HL-60/S4 treated with retinoic acid at 250 ng/mL for 4 days and 3 days (cell line): ENCODE results near the gene CFAP107.
"Not testable (repeated sequence)": the region's sequence is repeated elsewhere in the genome, so short reads cannot be mapped to it uniquely, and the experiment has no call there.

Experiments used
- in situ Hi-C: fragments of 300-500 bp; cut with MboI; formaldehyde crosslinking; loops from 2 replicates; pipeline ENCODE4 v1.7.0; 2022; ENCODE audit warnings: low sequenced_read_pairs

CFAP107 gene

DNA sequence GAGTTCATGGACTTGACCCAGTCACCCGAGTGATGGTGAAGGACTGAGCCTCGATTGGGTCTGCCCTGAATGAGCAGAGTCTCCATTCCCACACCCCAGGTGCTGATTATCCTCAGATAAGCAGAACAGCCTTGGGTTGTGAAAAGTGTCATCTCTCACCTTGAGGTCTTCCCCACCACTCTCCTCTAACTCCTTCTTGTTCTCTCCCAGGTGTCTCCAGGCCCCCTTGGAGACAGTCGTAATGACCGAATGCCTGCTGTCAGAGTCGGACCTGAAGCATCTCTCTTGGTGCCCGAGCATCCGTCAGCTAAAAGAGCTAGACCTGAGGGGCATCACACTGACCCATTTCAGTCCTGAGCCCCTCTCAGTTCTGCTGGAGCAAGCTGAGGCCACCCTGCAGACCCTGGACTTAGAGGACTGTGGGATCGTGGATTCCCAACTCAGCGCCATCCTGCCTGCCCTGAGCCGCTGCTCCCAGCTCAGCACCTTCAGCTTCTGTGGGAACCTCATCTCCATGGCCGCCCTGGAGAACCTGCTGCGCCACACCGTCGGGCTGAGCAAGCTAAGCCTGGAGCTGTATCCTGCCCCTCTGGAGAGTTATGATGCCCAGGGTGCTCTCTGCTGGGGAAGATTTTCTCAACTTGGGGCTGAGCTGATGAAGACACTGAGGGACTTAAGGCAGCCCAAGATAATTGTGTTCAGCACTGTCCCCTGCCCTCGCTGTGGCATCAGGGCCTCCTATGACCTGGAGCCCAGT lies 31.0 kb downstream of the CFAP107 start:
- in situ Hi-C loops, result no loop called here

DNA sequence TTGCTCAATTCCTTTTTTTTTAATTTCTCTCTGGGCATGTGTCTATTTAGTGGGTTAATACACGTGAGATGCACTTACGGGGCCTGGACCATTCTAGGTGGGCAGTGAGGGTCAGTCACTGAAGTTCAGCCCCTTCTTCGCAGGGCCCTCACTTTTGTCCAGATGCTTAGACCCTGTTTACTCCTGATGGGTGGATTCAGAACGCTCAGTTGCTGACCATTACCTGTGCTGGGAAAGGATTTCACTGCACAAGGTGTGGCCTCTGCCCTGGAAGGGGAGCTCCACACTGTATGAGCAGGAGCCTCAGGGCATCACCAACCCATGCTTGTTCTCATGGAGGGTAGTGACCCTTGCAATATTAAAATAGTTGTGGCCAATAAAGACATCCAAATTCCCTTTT lies 32.1 kb downstream of the CFAP107 start:
- in situ Hi-C loops, result no loop called here

DNA sequence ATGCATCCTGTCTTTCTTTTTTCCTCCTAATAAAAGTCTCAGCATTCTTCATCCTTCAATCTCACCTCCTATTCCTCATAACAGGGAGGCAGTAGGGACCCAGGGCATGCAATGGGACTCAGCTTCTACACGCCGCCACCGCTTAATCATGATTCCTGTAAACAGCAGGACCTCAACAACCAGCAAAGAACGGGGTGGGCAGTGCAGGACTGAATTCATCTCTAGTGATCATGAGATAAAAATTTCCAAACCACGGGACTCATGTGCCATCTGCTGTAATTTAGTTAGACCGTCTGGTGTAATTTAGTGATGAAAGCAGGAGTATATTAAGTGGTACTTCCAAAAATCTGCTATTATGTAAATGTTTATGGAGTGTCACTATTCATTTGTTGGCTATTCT lies 32.9 kb downstream of the CFAP107 start:
- in situ Hi-C loops, result no loop called here

GRCh38 chr1:12781488-12781887 lies 35.5 kb downstream of the CFAP107 start:
- in situ Hi-C loops, result not testable (repeated sequence)

DNA sequence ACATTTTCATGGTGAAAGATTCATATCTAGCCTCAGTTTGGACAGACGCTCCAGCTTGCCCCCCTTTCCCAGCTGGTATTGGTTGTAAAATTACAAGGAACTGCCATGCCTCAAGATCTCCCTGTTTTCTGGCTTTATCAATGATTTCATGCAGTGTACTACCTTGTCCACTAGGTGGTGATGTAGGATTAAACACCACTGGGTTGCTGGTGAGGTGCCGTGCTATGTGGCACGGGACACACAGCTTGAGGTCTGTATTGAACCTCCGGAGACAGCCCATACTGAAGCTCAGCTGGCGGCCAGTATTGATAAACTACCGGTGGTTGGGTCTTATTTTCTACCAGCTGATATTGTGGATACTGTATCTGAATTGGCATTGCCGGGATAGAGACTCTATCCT lies 37.8 kb downstream of the CFAP107 start:
- in situ Hi-C loops, result not testable (repeated sequence)

DNA sequence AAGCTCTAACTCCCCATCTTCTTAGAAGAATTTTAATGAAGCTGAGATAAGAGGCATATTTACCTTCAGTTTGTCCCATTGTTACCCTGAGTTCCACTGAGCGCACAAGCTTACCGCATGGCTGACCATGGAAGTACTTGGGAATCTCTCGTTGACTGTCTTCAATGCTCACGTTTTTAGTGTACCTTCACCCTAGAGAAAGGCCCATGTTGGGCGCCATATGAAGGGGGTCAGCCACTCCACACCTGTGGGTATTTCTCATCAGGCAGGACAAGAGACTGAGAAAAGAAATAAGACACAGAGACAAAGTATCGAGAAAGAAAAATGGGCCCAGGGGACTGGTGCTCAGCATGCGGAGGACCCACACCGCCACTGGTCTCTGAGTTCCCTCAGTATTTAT lies 38.7 kb downstream of the CFAP107 start:
- in situ Hi-C loops, result not testable (repeated sequence)

DNA sequence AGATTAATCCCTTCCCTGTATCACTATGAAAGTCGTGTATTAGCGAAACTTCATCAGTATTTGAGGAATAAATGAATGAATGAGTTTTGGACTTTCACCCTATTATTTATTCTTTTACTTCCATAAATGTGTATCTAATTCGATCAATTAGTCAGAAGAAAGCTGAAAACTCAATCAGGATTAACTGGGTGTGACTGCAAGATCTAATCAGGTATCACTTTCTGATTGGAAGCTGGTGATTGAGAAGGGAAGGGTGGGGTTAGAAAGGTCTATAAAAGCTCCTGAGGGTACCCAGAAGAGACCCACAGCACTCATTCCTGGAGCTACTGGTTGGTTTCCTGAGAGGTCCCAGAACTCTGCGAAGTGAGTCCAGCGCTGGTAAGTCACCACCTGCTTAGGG lies 45.1 kb downstream of the CFAP107 start, which contains the start of gene PRAMEF1:
PRAMEF1 (plus strand) TSS at position 301 of the 400 bp plus-strand sequence. CDS start 1,831 bp downstream, outside the sequence.
- in situ Hi-C loops, result not testable (repeated sequence)

GRCh38 chr1:12798911-12799310 lies 52.9 kb downstream of the CFAP107 start:
- in situ Hi-C loops, result no loop called here

DNA sequence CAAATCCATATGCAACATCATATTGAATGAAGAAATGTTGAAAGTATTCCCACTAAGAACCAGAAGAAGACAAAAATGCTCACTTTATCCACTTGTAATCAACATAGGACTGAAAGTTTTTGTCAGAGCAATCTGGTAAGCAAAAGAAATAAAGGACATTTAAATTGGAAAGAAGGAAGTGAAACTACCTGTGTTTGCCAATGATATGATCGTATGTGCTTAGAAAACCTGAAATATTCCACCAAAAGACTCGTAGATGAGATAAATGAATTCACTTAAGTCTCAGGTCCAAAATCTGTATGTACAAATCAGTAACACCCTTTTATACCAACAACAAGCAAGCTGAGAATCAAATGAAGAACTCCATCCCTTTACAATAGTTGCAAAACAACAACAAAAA lies 53.7 kb downstream of the CFAP107 start:
- in situ Hi-C loops, result no loop called here

- in situ Hi-C loops, result no loop called here
Measured at GRCh38 chr1:12809933-12810332, 63.9 kb downstream of the CFAP107 start.

DNA sequence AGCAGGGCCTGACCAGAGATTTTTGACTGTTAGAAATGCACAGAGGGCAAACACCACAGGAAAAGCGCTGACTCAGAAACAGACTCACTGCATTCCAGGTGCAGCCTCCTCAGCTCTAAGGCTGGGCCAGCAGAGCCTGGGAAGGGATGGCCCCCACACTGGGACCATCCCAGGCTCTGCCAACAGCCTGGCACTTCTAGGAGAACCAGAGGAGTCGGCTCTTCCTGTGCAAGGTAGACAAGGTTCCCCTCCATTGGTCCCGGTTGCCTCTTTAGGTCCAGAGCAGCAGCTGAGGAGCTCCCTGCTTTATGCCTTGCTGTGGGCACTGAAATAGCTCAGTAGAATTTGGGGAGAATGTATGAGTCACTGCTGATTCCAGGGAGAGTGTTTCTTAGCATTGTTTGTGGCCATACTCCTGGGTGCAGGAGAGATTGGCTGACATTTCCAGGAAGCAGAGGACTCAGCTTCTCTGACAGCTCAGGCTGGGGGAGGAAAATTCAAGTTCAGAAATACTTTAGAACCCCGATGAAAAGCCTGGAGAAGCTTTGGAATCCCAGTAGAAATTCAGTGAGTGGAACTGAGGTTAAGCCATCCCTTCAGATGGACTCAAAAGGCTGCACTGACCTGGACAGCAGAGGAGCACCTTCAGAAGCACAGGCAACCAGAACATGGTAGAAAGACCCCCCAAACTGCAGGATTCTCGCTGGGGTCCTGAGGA lies 64.8 kb downstream of the CFAP107 start:
- in situ Hi-C loops, result no loop called here

DNA sequence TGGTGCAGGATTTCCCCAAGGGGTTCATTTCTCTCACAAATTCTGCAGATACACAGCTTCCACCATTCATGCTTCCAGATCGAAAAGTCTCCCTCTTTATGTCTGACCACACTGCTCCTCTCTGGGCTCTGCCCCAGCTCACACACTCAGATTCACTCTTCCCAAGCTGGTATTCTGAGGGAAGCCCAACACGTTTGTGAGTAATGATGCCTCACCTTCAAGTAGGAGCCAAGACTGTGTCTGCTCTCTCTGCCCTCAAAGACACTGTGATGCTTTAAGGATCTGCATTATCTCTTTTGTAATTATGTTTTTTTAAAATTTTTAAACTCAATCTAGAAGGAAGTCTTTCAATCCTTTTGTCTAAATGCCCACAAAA lies 65.4 kb downstream of the CFAP107 start:
- in situ Hi-C loops, result no loop called here
